ENCODE measurements around the gene ZNF276.
"Not testable (repeated sequence)": the region's sequence is repeated elsewhere in the genome, so short reads cannot be mapped to it uniquely, and the experiment has no call there.

The ZNF276 gene

DNA sequence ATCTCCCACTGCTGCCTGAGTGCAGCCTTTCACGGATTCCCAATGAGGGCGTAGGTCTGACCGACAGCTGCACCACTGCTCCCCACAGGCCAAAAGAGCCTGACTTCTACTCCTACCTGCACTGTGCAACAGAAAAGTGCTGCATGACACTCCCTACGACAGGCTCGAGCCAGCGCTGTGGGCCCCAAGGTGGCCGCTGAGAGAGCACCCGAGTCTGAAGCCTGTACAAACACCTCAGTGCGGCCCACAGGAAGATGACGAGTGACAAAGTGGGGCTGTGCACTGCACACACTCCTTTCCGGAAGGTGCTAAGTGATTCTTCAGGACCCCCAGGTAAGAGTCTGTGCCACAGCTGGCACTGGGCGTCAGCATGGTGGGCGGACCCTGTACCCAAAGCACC, 53.9 kb downstream of the ZNF276 start:
- Histone ChIP-seq H3K9me3 (ENCODE audit: low read depth, low read length) (no peaks in the 10 kb centered on the region), H3K27ac (no peak overlapping the region), H3K9ac (ENCODE audit: insufficient read length) (no peak overlapping the region), H3K4me3 (no peak overlapping the region), H3K36me3 (ENCODE audit: insufficient read depth, low read length) (peaks cover 45% of the 10 kb centered on the region; the same call in 1 of the 2 replicates)
- TF ChIP-seq FOXP2 (optimal IDR thresholded peaks at IDR 0.05; ENCODE audit: control extremely low read depth, extremely low read length, insufficient read depth) (no peak), POLR2AphosphoS5 (IDR thresholded peaks at IDR 0.05; ENCODE audit: borderline replicate concordance, low read depth, low read length) (no peak), EZH2 (IDR thresholded peaks at IDR 0.05) (no peak)
- no peak for DNase-seq (ENCODE audit: low read depth, low spot score)

GRCh38 chr16:89778211-89778610, 56.9 kb downstream of the ZNF276 start:
- H3K9me3 ChIP-seq (ENCODE audit: low read depth, low read length); H3K27ac ChIP-seq; H3K9ac ChIP-seq (ENCODE audit: insufficient read length); H3K4me3 ChIP-seq; DNase-seq (ENCODE audit: low read depth, low spot score): not testable (repeated sequence)
- H3K36me3 ChIP-seq (ENCODE audit: insufficient read depth, low read length): peaks cover 28% of the 10 kb centered on the region; the same call in 1 of the 2 replicates

GRCh38 chr16:89779231-89779908, 58.0 kb downstream of the ZNF276 start:
- Histone ChIP-seq H3K9me3 (ENCODE audit: low read depth, low read length) (no peaks in the 10 kb centered on the region), H3K9ac (ENCODE audit: insufficient read length) (no peak overlapping the region), H3K4me3 (no peak overlapping the region), H3K36me3 (ENCODE audit: insufficient read depth, low read length) (peaks cover 30% of the 10 kb centered on the region; the same call in 1 of the 2 replicates), H3K27ac (no peak overlapping the region)
- TF ChIP-seq EZH2 (IDR thresholded peaks at IDR 0.05) (no peak), POLR2AphosphoS5 (IDR thresholded peaks at IDR 0.05; ENCODE audit: borderline replicate concordance, low read depth, low read length) (no peak), FOXP2 (optimal IDR thresholded peaks at IDR 0.05; ENCODE audit: control extremely low read depth, extremely low read length, insufficient read depth) (no peak)
- no peak for DNase-seq (ENCODE audit: low read depth, low spot score)

- Histone ChIP-seq H3K27ac (no peak overlapping the region), H3K36me3 (ENCODE audit: insufficient read depth, low read length) (peaks cover 35% of the 10 kb centered on the region; the same call in 1 of the 2 replicates), H3K4me3 (no peak overlapping the region), H3K9me3 (ENCODE audit: low read depth, low read length) (no peaks in the 10 kb centered on the region), H3K9ac (ENCODE audit: insufficient read length) (no peak overlapping the region)
- no peak for DNase-seq (ENCODE audit: low read depth, low spot score)
- no peak for TF ChIP-seq FOXP2 (optimal IDR thresholded peaks at IDR 0.05; ENCODE audit: control extremely low read depth, extremely low read length, insufficient read depth)
- no peak for TF ChIP-seq POLR2AphosphoS5 (IDR thresholded peaks at IDR 0.05; ENCODE audit: borderline replicate concordance, low read depth, low read length)
- TF ChIP-seq EZH2 (IDR thresholded peaks at IDR 0.05): no peak
Observed at GRCh38 chr16:89779909-89780305, 58.6 kb downstream of the ZNF276 start.

DNA sequence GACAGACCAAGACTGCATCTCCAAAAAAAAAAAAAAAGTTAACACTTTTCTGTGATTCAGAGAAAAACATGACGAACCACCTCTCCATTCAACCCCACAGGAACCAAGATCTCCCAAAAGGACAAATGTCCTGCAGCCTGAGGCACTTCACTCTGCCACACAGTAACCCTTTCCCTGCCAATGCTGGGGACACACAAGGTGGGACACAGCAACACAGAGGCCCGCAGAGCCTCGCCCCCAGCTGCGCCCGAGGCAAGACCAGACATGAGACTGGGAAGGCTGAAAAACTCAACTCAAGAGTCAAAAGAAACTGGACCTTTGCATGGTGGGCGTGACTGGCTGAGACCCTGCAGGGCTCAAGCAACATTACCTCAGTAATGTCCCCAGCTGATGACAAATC, 61.2 kb downstream of the ZNF276 start:
- no peak for DNase-seq (ENCODE audit: low read depth, low spot score)
- H3K4me3 ChIP-seq: no peak overlapping the region
- no peak overlapping the region for H3K9ac ChIP-seq (ENCODE audit: insufficient read length)
- TF ChIP-seq EZH2 (IDR thresholded peaks at IDR 0.05): no peak
- no peak for TF ChIP-seq POLR2AphosphoS5 (IDR thresholded peaks at IDR 0.05; ENCODE audit: borderline replicate concordance, low read depth, low read length)
- TF ChIP-seq FOXP2 (optimal IDR thresholded peaks at IDR 0.05; ENCODE audit: control extremely low read depth, extremely low read length, insufficient read depth): no peak
- no peak overlapping the region for H3K27ac ChIP-seq
- H3K36me3 ChIP-seq (ENCODE audit: insufficient read depth, low read length): peaks cover 22% of the 10 kb centered on the region; the same call in 1 of the 2 replicates
- H3K9me3 ChIP-seq (ENCODE audit: low read depth, low read length): no peaks in the 10 kb centered on the region

- not testable (repeated sequence) for H3K9ac ChIP-seq (ENCODE audit: insufficient read length); H3K27ac ChIP-seq; H3K9me3 ChIP-seq (ENCODE audit: low read depth, low read length); H3K4me3 ChIP-seq; DNase-seq (ENCODE audit: low read depth, low spot score)
- peaks cover 19% of the 10 kb centered on the region; the same call in 1 of the 2 replicates for H3K36me3 ChIP-seq (ENCODE audit: insufficient read depth, low read length)
Observed at GRCh38 chr16:89783952-89784351, 62.6 kb downstream of the ZNF276 start.

GRCh38 chr16:89784406-89784805, 63.1 kb downstream of the ZNF276 start:
- TF ChIP-seq EZH2 (IDR thresholded peaks at IDR 0.05) (no peak), FOXP2 (optimal IDR thresholded peaks at IDR 0.05; ENCODE audit: control extremely low read depth, extremely low read length, insufficient read depth) (no peak), POLR2AphosphoS5 (IDR thresholded peaks at IDR 0.05; ENCODE audit: borderline replicate concordance, low read depth, low read length) (no peak)
- H3K4me3 ChIP-seq: no peak overlapping the region
- H3K36me3 ChIP-seq (ENCODE audit: insufficient read depth, low read length): peaks cover 16% of the 10 kb centered on the region; the same call in 1 of the 2 replicates
- no peak overlapping the region for H3K27ac ChIP-seq
- H3K9ac ChIP-seq (ENCODE audit: insufficient read length): no peak overlapping the region
- no peaks in the 10 kb centered on the region for H3K9me3 ChIP-seq (ENCODE audit: low read depth, low read length)
- DNase-seq (ENCODE audit: low read depth, low spot score): no peak

DNA sequence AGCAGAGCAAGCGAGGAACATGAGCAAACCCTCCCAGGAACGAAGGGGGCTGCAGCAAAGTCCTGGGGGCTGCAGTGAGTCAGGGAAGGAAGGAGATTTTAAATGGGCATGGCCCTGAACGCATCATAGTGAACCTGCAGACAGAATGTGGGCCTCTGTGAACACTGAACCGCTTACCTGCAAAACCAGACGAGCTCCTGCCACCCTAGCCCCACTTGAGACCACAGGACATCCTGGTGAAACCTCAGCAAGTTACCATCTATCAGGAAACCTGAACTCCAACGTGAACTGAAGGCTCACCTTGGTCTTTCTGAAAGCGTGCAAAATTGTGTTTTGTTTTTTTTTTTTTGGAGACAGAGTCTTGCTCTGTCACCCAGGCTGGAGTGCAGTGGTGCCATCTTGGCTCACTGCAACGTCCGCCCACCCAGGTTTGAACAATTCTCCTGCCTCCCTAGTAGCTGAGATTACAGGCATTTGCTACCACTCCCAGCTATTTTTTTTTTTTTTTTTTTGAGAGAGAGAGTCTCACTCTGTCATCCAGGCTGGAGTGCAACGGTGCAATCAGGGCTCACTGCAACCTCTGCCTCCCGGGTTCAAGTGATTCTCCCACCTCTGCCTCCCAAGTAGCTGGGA, 64.3 kb downstream of the ZNF276 start:
- no peak overlapping the region for H3K27ac ChIP-seq
- H3K36me3 ChIP-seq (ENCODE audit: insufficient read depth, low read length): peaks cover 11% of the 10 kb centered on the region; the same call in 1 of the 2 replicates
- H3K9me3 ChIP-seq (ENCODE audit: low read depth, low read length): no peaks in the 10 kb centered on the region
- H3K4me3 ChIP-seq: no peak overlapping the region
- no peak for TF ChIP-seq POLR2AphosphoS5 (IDR thresholded peaks at IDR 0.05; ENCODE audit: borderline replicate concordance, low read depth, low read length)
- H3K9ac ChIP-seq (ENCODE audit: insufficient read length): no peak overlapping the region
- DNase-seq (ENCODE audit: low read depth, low spot score): no peak
